ENCODE results near the gene EPB41L2.

The EPB41L2 gene

DNA sequence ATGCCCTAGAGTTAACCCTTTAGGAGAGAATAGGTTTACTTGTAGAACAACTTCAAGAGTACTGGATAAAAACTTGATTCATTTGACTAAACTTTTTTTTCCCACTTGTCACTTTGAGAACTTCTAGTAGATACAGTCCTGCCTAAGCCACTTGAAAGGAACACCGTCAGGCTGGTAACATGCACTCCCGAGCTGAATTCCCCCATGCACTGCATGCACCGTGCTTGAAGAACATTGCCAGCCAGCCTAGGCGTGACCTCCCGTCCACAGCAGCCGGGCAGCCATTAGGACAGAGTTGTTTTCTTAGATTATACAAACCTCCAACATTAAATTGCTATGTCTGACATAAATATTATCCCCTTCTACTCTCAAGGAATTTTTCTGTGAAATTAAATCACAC lies 183.2 kb downstream of the EPB41L2 start:
- DNase-seq (ENCODE audit: low read depth in 2 of 3, low spot score in 2 of 3), result no peak

DNA sequence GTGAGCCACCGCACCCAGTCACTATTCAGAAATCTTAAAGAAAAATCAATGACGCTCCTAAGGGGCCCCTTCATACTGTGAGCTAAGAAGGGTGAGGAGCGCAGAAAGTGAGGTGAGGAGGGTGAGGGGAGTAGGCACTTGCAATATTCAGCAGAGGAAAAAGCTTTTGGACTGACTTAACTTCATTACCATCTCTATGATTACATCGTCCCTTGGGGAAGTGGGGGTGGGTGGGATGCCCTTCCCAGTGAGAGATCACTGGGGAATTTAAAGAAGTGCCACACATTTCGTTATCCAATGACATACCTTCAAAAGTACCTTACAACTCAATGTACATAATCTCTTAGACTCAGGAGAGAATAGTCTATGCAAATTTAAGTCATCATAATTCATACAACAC lies 189.3 kb downstream of the EPB41L2 start:
- no peak for DNase-seq (ENCODE audit: low read depth in 2 of 3, low spot score in 2 of 3)

DNA sequence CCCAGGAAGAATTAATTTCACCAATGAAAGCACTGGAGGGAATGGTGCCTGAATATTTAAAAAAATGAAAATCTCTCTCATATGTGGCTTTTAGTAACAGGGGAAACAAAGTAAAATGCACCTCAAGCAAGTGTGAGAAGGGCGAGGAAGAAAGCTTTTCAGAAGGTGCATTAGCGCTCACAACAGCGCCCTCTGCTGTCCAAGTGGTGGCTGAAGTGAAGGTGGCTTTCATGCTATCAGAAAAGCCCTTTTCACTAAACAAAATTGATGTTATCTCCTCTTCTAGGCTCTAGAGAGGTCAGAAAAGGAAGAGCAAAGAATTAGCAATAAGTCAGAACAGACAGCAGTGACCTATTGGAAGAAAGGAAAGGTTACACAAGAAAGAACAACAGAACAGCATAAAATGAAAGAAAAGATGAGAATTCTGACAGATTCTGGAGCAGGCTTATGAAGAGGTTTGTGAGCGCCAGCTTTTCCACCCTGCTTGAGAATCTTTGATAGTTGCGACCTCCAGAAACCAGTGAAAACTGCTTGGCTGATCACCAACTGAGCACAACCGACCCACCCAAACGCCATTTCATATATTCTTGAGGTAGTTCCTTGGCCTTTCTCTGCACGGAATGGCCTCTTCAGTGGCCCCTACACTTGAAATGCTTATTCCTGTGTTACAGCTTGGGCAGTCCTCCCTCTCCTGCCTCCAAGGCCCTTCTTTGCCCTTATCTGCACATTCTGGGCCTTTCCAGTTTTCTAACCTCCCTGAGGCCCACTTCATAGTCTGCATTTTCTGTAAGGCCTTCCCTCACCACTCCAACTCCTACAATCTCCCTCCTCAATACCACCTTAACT lies 190.6 kb downstream of the EPB41L2 start:
- DNase-seq (ENCODE audit: low read depth in 2 of 3, low spot score in 2 of 3), result peak in 2 of 3 experiments; percentile 51 to 65

DNA sequence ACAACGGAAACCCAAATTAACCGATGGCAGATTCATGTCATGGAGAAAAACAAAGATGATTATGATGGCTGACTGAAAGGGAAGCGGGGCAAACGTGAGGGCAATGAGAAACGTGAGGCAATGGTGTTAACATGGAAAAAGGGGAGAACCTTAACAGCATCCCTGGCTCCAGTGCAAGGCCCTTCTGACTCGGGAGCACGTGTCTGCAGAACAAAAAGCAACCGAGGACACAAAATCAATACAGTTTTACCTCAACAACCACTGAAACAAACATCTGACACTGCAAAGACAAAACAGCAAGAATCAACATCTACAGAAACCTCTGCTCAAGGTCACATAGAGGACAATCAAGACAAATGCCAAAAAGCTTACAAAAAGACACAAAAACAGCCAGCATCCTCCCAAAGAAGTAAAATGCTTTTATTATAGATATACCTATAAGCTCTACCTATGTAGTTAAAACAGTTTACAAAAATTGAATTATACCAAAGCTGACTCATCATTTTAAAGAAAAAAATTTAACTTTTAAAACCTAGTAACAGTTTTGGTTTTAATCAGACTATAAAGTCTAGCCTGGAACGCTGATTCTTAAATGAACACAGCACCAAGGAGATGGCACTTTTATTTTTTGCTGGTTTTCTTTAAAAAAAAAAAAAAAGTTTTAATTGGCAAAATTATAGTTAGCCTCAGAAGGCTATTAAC lies 192.7 kb downstream of the EPB41L2 start:
- no peak for DNase-seq (ENCODE audit: low read depth in 2 of 3, low spot score in 2 of 3)

DNA sequence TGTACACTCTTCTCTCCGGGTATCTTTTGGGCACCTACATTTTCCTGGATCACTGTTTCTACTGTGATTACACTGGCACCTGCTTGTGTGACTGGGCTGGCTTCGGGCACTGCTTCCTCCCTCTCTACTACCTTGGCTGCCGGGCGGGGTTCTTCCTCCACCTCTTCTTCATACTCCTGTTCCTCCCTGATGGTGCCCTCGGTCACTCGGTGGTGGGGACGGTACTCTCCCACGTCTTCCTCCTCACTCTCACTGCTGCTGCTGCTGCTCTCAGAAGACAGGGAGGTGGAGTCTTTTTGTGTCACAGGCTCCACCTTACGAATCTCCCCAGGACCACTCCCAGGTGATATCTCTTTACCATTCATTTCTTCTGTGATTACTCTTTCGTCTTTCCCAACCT lies 193.4 kb downstream of the EPB41L2 start:
- DNase-seq (ENCODE audit: low read depth in 2 of 3, low spot score in 2 of 3), result no peak

DNA sequence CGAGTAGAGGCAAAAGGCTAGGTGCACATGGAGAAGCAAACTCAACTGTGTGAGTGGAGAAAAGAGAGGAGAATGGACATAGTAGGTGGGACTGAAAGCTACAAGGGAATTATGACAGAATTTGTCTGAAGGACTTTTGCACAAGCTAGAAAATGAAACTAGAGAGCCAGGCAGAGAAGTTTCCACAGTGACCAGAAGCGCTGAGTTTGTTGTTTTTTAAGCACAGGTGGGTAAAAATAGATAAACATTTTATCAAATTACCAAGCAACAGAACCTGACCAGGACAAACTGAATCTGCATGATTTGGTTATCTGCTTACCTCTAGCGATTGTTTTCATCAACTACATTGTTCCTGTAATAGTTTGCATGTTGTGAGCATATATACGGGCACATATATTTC lies 197.3 kb downstream of the EPB41L2 start:
- DNase-seq (ENCODE audit: low read depth in 2 of 3, low spot score in 2 of 3), result no peak

DNA sequence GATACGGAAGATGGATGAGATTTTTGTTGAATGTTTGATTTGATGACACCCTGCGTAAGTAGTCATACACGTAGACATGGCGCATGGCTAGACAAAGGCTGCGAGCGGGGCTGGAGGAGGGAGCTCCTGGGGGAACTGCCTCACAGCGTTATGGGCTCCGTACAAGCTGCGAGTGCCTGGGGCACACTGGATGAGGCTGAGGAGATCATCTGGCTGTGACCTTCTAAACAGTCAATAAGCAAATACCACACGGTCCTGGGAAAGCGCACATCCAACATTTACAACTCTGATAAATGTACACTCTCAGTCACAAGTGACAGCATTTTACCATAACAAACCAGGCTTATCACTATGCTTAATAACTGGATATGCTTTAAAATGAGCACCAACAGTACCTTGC lies 198.7 kb downstream of the EPB41L2 start:
- no peak for DNase-seq (ENCODE audit: low read depth in 2 of 3, low spot score in 2 of 3)

DNA sequence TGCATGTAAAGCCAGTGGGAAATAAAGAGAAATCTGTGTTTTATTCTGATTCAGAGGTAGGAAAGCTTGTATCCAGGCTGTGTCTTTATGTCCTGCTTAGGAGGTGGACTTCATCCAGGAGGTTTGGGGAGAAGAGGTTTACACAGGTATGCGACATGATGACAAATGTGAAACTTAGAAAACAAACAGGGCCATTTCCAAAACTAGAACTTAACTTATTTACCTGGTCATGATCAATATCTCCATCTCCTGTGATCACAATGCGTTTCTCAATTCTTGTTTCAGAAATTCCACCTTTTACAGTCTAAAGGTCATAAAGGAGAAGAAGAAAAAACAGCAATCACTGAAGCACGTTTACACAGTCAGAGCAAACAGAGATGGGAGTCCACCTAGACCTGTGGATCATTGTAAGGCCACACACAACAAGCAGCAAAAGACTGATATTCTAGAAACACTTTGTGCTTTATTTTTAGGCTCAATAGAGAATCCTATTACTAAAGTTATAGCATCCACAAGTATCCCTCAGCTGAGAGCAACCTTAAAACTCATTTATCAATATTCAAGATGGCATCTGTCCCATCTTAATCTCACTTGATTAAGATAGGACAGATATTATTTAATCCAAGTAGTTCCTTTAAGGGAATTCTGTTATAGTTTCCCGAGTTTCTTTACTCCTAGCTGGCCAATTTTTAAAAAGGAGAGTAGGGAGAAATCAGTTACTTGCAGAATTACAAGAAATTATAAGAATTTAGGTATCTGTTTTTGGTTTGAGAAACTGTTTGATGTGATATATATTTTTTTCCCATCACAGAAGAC lies 199.4 kb downstream of the EPB41L2 start:
- no peak for DNase-seq (ENCODE audit: low read depth in 2 of 3, low spot score in 2 of 3)

DNA sequence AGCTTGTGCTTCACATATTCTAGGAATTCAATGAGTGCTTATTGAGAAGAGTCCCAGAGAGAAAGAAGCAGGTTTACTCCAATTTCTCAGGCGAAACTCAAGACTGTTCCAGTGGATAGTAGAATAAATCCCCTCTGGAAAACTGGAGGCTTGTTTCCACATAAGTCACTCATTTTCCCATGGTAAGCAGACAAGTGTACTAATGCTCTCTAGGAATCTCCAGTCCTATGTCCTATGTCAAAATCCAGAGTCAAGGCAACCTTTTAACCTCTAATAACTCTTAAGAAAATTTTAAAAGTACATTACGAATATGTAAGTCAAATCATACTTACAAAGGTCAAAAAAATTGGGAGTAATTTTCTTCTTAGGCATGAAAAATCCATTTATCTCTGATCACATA lies 200.7 kb downstream of the EPB41L2 start:
- no peak for DNase-seq (ENCODE audit: low read depth in 2 of 3, low spot score in 2 of 3)

DNA sequence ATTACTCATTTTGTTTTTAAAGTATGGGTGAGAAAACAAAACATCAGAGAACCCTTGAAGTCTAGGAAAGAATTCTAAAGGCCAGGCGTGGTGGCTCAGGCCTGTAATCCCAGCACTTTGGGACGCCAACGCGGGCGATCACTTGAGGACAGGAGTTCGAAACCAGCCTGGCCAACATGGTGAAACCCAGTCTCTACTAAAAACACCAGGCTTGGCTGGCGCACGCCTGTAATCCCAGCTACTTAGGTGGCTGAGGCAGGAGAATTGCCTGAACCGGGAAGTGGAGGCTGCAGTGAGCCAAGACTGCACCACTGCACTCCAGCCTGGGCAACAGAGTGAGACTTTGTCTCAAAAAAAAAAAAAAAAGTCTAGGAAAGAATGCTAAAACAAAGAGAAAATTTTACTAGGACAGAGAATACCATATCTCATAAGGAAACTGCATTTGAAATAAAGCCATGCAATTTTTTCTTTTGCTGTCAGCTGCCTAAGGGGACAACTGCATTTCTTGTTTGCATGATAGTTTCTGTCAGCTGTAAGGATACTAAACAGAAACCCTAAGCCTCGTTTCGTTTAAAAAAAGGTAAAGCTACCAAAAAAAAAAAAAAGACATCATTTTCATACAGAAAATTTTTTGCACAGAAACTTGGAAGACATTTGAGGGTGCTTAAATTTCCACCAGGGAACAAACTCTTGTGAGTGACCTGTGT lies 203.7 kb downstream of the EPB41L2 start:
- DNase-seq (ENCODE audit: low read depth in 2 of 3, low spot score in 2 of 3), result no peak

DNA sequence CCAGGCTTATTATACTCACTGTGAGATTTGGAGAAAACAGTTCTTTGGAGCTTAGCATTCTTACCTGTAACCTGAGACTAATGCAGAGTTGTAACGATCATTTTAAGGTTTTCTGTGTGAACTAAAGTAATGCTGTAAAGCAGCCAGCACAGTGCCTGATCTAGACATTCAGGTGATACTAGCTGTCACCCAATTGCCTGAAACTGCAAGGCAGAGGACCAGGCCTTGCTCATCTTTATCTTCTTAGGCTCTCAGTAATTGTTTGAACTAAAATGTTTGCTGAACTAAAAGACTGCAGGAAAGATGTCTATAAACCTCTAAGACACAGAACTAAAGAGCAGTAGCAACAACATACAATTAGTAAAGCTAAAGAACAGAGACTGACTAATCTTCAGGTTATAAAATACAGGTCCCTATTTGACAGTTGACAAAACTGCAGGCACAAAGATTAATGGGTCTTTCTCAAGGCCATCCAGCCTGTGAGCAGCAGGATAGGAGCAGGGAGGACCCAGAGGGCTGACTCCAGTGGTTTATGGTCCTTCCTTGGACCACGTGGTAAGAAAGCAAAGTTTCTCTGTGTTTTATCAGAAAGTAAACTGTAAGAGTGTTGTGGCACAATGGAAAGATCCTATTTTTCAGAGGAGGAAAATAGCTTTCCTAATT lies 204.4 kb downstream of the EPB41L2 start:
- no peak for DNase-seq (ENCODE audit: low read depth in 2 of 3, low spot score in 2 of 3)

DNA sequence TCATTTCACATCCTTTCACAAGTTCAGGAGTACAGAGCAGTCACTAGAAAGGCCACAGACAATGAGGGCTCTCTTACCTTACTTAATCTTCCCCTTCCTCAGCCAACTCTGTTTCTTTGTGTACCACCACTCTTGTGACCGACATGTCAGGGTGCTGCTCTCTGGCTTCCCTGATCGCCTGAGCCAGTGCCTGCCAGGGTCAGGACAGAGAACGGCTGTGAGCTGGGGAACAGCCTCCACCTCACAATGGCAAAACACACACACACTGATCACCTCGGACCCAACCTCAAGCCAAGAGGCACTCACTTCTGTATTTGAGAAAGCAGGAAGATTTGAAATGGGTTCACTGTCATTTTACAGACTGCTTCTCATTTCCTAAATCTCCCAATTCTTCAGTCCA lies 205.0 kb downstream of the EPB41L2 start:
- no peak for DNase-seq (ENCODE audit: low read depth in 2 of 3, low spot score in 2 of 3)

DNA sequence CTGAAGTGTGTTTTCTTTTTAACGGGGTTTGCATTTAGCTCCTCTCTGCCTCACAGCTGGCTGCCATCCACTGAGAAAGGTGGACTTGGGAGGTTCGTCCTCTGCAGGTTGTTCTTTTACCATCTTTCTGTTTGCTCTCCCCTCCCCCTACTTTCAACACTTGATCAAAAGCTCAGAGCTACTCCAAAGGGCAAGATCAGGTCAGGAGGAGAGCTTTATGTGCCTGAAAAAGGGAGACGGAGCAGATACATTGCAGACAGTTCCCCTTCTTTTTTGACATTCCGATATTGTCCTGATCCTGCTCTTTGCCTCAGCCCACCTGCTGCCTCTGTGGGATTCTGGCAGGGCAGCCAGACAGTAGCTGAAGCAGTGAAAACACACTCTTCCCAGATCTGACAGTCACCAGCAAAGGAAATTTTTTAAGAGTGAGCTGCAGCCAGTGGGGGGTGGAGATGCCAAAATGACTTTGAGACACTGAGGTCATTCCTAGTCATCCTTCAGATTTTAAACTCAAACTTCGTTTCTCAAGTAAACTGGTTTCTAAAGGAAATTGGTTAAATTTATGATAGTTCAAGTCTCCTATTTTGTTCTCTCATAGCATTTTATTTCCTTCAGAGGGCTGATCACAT lies 209.4 kb downstream of the EPB41L2 start:
- DNase-seq (ENCODE audit: low read depth in 2 of 3, low spot score in 2 of 3), result no peak

DNA sequence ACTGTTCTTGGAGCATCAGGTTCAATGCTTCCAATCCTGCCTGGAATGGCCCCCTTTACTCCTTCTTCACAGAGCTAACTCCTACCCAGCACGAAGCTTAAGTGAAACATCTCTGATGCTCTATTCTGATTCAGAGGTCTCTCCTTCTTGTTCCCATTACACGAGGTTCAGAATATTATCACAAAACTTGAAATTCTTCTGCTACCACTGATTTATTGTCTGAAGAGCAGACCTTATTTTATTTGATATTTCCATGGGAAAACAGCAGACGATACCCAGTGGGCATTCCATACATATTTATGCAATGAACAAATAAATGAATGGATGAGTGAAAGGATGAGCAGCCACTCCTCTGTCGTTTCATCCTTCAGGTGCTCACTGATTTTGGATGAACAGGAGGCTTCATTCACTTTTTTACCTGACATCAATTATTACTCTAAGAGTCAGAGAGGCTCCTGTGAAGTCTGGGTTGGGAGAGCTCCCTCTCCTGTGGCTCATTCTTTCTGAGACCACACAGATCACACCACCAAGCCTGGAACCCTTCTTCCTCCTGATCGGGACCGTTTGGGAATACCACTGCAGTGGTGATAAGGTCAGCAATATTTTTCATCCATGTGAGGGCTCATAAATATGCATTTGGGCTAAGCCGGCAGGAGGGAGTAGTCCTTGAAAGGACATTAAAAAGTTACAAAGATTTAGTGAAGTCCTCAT lies 210.0 kb downstream of the EPB41L2 start:
- no peak for DNase-seq (ENCODE audit: low read depth in 2 of 3, low spot score in 2 of 3)

DNA sequence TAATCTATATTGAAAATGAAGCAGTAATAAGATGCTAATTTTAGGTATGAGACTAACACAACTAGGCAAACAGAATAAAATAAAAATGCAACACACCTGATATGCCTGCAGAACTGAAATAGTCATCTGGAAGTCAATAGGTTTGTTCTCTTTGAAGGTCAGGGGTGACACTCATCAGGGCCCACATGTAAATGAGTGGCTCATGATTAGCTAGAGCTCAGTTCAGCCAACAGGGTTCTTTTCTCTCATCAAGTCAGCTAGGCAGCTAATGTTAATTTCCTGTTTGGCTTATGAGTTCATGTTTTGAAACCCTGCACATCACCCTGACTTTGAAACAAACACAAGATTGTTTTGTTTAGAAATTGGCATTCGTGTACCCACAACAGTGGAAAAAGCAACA lies 212.0 kb downstream of the EPB41L2 start:
- no peak for DNase-seq (ENCODE audit: low read depth in 2 of 3, low spot score in 2 of 3)

DNA sequence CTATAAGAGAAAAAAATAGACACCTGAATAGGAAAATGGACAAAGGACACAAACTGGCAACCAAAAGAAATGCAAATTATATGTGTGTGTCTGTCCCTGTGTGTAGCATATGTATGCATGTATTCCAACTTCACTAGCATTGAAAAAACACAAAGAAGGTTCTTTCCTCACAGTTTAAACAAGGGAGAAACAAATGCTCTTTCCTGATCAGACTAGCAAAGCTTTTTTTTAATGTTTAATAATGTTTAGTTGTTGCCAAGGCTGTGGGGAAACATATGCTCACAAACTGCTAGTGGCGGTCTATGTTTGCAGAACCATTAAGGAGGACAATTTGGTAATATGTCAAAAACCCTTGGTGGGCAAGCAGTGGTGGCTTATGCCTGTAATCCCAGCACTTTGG lies 213.5 kb downstream of the EPB41L2 start:
- DNase-seq (ENCODE audit: low read depth in 2 of 3, low spot score in 2 of 3), result no peak

DNA sequence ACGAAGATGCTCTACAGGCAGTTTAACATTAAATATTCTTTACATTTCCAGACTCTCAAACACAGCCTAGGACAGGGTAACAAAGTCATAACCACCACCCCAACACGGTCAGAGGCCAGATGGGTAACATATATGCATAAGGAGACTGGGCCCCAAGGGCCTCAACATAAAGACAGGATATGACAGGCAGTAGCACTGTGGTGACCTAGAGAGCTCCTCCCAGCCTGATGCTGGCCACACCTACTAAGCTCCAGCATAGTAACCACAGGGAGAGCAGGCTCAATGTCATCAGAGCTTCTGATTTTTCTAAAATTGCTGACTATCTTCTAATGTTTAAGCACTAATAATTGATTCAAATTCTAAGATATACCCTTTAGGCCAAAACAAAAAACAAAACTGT lies 214.1 kb downstream of the EPB41L2 start:
- DNase-seq (ENCODE audit: low read depth in 2 of 3, low spot score in 2 of 3), result no peak

DNA sequence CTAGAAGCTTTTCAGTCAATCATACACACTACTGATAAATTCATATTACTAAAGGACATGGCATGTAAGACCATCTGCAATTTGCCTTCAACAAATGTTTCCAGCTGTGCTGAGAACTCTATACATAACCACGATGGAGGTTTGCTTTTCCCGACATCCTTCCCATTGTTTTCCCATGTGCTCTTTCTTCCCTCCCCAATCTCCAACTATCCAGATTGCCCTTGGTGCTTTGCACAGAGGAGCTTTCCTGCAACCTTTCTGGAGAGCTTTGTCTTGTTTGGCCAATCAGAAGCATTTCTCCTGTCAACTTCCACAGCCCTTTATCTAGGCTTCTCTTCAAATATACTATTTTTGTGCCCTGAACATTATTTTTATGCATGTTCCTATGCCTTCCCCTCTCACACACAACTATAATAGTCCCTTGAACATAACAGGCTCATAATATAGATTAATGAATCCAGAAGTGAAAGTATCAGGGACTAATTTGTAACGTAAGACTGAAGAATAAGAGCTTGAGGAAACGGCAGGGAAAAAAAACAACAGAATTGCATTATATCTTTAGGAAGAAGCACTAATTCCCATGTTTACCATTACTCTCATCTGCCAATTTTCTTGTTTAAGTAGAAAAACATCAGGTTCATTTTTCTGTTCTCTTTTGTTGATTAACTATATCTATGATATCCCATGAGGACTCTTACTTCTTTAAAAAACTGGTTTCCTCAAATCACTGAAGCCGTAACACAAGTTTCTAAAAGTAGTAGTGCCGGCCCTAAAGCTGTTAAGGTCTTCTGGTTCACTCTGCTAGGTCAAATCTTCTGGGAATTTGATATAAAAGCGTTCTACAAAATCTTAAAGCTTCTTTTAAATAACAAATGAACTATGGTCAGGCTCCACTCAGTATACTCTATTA lies 215.8 kb downstream of the EPB41L2 start:
- DNase-seq (ENCODE audit: low read depth in 2 of 3, low spot score in 2 of 3), result no peak

DNA sequence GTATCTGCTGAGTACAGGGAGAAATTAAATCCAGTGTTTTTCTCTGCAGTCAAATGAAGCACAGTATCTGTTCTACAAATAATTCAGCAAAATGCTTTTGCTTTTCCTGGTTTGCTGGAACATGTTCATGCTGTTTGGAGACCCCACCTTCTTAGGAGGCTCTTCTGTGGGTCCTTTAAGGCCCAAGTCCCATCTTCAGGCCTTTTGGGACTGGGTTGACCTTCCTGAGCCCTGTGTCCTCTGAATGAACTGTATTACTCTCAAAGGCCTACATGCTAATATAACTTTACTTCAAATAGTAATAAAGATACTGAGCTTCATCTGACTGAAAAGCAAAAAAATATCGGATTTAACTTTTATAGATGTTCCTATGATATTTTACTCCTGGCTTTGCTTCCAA lies 216.5 kb downstream of the EPB41L2 start:
- DNase-seq (ENCODE audit: low read depth in 2 of 3, low spot score in 2 of 3), result no peak
